GOT3 (cell line): ENCODE data around the gene CASP12.

Experiments used
- DNase-seq: peaks from one replicate; lab custom pipeline; 2025; ENCODE audit warnings: mixed read lengths; lab: John Stamatoyannopoulos, UW

Gene CASP12

GRCh38 chr11:104836691-104837090 lies 61.6 kb downstream of the CASP12 start:
- no peak for DNase-seq
